ENCODE measurements around the gene IL6ST. TPM values are rescaled to one million over a fixed set of nuclear protein-coding genes. Genes with fewer than 3 reads are reported as not detected.
"Not testable (repeated sequence)": the region's sequence is repeated elsewhere in the genome, so short reads cannot be mapped to it uniquely, and the experiment has no call there.

Gene IL6ST
- total RNA-seq, 1 donor from 2014 or later: 74.7 TPM

- DNase-seq (ENCODE audit: extremely low spot score, unreplicated experiment): no peak
- Mint-ChIP-seq H3K9me3 (no peaks in the 10 kb centered on the region), H3K4me1 (ENCODE audit: unreplicated experiment) (peaks cover 46% of the 10 kb centered on the region), H3K4me3 (peak overlapping the region; percentile 97), H3K36me3 (peaks cover 9% of the 10 kb centered on the region), H3K27me3 (no peaks in the 10 kb centered on the region), H3K27ac (peak overlapping the region; percentile 95)
- TF ChIP-seq, protein P1, sequence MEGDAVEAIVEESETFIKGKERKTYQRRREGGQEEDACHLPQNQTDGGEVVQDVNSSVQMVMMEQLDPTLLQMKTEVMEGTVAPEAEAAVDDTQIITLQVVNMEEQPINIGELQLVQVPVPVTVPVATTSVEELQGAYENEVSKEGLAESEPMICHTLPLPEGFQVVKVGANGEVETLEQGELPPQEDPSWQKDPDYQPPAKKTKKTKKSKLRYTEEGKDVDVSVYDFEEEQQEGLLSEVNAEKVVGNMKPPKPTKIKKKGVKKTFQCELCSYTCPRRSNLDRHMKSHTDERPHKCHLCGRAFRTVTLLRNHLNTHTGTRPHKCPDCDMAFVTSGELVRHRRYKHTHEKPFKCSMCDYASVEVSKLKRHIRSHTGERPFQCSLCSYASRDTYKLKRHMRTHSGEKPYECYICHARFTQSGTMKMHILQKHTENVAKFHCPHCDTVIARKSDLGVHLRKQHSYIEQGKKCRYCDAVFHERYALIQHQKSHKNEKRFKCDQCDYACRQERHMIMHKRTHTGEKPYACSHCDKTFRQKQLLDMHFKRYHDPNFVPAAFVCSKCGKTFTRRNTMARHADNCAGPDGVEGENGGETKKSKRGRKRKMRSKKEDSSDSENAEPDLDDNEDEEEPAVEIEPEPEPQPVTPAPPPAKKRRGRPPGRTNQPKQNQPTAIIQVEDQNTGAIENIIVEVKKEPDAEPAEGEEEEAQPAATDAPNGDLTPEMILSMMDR (conservative IDR thresholded peaks at IDR 0.05): no peak
Observed at GRCh38 chr5:55993731-55994494, 850 bp downstream of the IL6ST start.

DNA sequence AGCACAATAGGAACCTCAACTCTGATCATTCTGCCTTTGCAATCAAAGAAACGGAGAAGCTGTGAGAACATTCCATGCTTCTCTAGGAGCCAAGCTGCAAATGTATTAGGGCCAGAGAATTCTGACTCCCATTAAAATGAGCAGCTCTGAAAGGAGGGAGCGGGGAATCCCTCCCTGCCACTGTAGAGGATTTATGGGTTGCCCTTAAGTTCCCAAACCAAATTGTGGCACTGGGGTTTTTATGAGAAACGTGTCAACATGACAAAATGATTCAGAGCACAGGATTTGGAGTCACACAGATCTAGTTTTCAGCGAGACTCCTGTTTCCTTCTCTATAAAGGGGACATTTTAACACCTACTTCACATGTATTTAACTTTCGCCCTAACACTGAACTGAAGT is 1.8 kb downstream of the IL6ST start:
- Mint-ChIP-seq H3K4me3 (peak overlapping the region; percentile 97), H3K9me3 (no peaks in the 10 kb centered on the region), H3K4me1 (ENCODE audit: unreplicated experiment) (peaks cover 46% of the 10 kb centered on the region), H3K27me3 (no peaks in the 10 kb centered on the region), H3K36me3 (peaks cover 9% of the 10 kb centered on the region), H3K27ac (peak overlapping the region; percentile 95)
- no peak for DNase-seq (ENCODE audit: extremely low spot score, unreplicated experiment)
- TF ChIP-seq, protein P1 (conservative IDR thresholded peaks at IDR 0.05): no peak

GRCh38 chr5:55991768-55992486 is 2.8 kb downstream of the IL6ST start:
- Mint-ChIP-seq H3K9me3 (no peaks in the 10 kb centered on the region), H3K36me3 (peaks cover 11% of the 10 kb centered on the region), H3K27me3 (no peaks in the 10 kb centered on the region), H3K27ac (no peak overlapping the region), H3K4me3 (peak overlapping the region; percentile 97), H3K4me1 (ENCODE audit: unreplicated experiment) (peaks cover 45% of the 10 kb centered on the region)
- TF ChIP-seq, protein P1 (conservative IDR thresholded peaks at IDR 0.05): peak; percentile 14
- DNase-seq (ENCODE audit: extremely low spot score, unreplicated experiment): no peak

DNA sequence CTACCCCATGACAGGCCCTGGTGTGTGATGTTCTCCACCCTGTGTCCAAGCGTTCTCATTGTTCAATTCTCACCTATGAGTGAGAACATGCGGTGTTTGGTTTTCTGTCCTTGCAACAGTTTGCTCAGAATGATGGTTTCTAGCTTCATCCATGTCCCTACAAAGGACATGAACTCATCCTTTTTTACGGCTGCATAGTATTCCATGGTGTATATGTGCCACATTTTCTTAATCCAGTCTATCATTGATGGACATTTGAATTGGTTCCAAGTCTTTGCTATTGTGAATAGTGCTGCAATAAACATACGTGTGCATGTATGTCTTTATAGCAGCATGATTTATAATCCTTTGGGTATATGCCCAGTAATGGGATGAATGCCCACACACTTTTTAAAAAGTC is 3.9 kb downstream of the IL6ST start:
- not testable (repeated sequence) for H3K4me3 Mint-ChIP-seq; H3K9me3 Mint-ChIP-seq; DNase-seq (ENCODE audit: extremely low spot score, unreplicated experiment); H3K27me3 Mint-ChIP-seq; H3K27ac Mint-ChIP-seq
- Mint-ChIP-seq H3K36me3 (peaks cover 18% of the 10 kb centered on the region), H3K4me1 (ENCODE audit: unreplicated experiment) (peaks cover 38% of the 10 kb centered on the region)

DNA sequence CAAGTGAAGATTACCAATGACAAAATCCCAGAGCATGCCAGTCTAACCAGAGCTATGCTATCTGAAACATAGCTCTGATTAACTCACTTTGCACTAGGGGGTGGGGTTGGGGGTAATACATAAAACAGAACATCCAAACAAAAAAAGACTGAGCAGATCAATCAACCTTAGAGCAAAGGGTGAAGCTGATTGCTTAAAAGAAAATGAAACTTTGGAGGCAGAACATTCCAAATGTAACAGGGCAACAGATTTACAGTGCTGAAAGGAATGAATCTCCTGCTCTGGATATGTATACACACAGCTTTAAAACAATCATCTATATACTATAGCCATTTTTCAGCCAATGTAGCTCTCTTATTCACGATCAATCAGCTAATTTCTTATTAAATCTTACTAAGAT is 4.9 kb downstream of the IL6ST start:
- Mint-ChIP-seq H3K4me3 (no peak overlapping the region), H3K27ac (peak overlapping the region; percentile 16), H3K36me3 (peaks cover 18% of the 10 kb centered on the region), H3K27me3 (no peaks in the 10 kb centered on the region), H3K4me1 (ENCODE audit: unreplicated experiment) (peaks cover 34% of the 10 kb centered on the region), H3K9me3 (no peaks in the 10 kb centered on the region)
- DNase-seq (ENCODE audit: extremely low spot score, unreplicated experiment): no peak
- TF ChIP-seq, protein P1 (conservative IDR thresholded peaks at IDR 0.05): no peak

Measured in type B pancreatic cell (in vitro differentiated cells).